Activated CD4-positive, alpha-beta T cell treated with anti-CD3 and anti-CD28 coated beads, Interleukin-2, amount 50 U/mL, for 1 hour (primary cell): ENCODE data around the gene PAQR3.

Experiments
- DNase-seq: peaks from one replicate; pipeline ENCODE4 v3.0.0-alpha.2; 2020

PAQR3 gene

GRCh38 chr4:78938868-78939666 is at the start of gene PAQR3:
Gene PAQR3 (minus strand): TSS chr4:78939438. CDS start chr4:78939224, 214 bp downstream.
- peak; percentile 83 for DNase-seq

DNA sequence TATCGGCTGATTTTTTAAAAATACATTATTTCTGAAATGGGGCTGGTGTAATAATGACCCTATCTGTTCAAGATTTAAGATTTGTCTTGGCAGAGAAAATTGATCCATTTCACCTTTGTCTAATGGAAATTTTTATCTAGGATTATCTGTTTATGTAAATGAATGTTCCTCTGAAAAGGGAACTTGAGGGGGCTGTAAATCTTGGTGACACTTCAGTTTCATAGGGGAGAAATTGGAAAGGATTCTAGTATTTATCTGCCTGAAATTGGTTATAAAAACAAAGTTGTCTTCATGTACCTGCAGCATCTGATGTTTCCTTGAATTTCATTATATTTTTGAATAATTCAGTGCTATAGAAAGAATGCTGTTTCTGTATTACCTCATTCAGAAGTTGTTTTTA is 48.4 kb upstream of the PAQR3 start:
- no peak for DNase-seq

DNA sequence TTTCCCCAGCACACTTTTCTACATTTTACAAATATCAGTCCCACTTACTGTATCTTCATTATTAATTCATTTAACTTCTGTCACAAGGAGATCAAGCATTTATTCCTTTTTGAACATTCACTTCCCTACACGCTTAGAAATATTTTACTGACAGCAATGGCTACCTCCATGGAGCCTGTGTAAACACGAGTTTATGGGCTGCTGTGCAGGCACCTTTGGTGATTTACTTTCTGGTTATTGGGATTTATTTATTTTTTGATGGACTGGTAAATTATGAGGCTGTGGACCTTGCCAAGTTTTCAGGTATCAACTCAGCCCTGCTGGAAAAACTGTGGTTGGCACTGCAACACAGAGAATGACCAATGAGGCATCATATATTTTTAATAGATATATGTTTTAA is 45.4 kb upstream of the PAQR3 start:
- no peak for DNase-seq

DNA sequence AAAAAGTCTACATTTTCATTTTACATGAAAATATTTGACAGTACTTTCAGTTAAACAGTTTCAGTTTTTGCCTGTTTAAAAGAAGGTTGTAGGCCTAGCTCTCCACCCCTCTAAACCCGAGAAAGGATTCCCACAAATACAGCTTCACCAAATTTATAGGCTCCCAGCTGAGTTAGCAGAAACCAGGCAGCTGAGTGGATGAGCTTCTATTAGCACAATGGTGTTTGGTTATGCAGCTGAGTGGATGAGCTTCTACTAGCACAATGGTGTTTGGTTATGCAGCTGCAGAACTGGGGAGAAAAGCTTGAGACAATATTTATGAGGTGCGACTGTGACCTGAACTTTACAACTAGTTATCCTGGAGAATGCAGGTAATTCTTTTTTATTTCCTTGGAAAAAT is 36.6 kb upstream of the PAQR3 start:
- DNase-seq, result no peak

DNA sequence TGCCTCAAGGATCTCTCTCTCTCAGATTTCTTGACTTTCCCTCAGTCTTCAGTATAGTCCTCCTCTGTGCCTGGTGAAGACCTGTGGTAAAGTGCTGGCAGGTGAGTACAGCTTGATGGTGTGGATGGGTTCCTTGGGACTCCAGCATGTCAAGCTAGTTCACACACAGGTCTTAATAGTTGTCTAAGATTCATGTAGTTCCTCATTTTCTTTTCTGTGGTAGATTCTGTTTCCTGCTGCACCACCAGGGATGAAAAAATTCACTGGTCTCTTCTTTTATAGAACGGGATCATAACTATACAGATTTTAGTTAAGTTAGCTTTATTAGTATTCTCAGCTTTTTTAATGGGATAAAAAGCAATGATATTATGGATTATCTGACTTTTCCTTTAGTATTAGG is 32.5 kb upstream of the PAQR3 start:
- DNase-seq, result no peak

GRCh38 chr4:78971326-78971725 is 32.1 kb upstream of the PAQR3 start:
- no peak for DNase-seq

GRCh38 chr4:78962597-78963115 is 23.4 kb upstream of the PAQR3 start:
- no peak for DNase-seq

DNA sequence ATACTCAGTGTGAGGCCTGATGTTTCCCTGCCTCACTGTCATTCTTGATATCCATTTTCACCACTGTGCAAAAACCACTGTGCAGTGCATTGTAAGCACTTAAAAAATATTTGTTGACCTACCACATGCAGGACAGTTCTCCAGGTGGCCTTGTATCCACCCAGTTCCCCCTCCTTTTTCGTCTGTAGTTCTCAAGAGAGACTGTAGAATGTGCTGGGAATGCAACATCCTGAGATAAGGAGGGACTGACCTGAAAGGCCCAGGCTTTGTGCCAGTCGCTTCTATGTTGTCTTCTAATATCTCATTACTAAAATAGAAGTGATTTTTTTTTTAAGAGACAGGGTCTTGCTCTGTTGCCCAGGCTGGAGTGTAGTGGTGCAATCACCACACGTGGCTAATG is 21.7 kb upstream of the PAQR3 start:
- DNase-seq, result no peak

GRCh38 chr4:78956975-78957374 is 17.7 kb upstream of the PAQR3 start:
- DNase-seq, result no peak

DNA sequence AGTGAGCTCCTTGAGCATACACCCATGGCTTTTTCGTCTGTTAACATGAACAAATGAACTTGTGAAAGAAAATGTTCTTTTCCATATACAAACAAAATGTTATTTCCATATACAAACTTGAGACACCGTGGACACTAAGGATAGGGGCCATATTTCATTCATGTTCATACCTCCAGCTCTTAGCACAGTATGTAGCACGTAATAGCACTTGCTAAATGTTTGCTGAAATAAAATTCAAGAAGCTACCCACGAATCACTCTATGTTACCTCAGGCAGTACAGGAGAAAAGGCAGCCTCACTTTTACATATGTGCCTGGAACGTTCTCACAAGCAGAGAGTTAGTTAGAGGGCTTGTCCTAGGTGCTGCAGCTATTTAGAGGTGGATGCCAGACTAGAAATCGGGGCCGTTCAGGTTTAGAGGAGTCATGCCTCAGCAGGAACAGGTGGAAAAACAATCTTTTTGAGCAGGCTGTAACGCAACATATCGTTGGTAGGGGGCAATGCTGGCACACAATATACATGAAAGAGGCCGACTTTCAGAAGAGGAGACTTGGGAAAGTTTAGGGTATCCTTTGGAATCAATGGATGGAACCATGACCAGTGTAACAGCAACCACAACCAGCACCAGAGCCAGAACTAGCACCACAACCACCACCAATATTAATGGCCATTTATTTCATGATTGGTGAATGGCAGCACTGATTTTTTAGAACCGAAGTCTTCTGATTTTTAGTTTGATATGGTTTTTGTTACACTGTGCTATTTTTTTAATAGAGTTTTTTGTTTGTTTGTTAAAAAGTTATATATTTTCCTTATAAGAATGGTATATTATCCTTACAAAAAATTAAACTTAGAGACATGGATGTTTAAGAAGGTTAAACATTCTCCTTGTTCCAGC is 14.8 kb upstream of the PAQR3 start:
- DNase-seq, result no peak

DNA sequence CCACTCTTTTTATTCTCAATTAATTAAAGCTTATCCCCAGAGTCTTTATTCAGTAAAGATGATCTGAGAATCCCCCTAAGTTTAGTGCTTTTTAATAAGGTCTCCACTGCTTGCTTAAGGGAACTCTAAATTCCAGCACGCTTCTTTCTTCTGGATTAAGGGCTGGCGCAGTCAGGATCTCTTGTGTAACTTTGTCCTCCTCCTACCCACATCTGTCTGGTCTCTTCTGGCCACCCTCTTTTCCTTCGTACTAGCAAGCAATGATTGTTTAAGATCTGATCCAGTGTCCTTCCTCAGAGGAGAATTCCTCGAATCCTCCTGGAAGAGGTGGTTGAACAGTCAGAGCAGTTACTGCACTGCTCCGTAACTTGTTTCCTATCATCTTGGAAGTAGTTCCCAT is 14.0 kb upstream of the PAQR3 start:
- no peak for DNase-seq

- DNase-seq, result peak; percentile 14
These were observed 12.7 kb upstream of the PAQR3 start for GRCh38 chr4:78951862-78952472.

DNA sequence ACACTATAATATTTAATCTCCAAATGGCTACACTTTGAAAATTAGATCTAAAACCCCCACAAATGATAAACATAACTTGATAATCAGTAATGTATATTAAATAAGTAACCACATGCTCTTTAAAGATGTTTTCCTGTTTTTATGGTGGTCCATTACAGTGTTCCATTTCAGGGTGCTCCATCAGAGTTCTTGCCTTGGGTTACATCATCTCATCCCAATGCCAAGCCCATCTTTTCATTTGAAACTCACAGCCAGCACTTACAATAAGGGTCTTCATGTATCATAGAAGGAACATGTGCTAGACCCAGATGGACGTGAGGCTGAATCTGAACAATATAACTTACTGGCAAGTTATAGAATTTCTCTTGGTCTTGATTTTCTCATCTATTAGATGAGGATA is 10.5 kb upstream of the PAQR3 start:
- no peak for DNase-seq

DNA sequence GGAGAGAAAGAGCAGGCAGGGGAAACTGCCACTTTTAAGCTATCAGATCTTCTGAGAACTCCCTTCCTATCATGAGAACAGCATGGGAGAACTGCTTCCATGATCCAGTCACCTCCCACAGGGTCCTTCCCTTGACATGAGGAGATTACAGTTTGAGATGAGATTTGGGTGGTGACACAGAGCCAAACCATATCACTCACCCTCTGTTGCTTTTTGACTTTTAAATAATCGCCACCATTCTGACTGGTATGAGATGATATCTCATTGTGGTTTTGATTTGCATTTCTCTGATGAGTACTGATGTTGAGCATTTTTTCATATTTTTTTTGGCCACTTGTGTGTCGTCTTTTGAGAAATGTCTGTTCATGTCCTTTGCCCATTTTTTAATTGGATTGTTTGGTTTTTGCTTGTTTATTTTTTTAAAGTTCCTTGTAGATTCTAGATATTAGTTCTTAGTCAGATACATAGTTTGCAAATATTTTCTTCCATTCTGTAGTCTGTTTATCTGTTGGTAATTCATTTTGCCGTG is 6.5 kb upstream of the PAQR3 start:
- no peak for DNase-seq

GRCh38 chr4:78944381-78944780 is 5.1 kb upstream of the PAQR3 start:
- DNase-seq, result no peak

DNA sequence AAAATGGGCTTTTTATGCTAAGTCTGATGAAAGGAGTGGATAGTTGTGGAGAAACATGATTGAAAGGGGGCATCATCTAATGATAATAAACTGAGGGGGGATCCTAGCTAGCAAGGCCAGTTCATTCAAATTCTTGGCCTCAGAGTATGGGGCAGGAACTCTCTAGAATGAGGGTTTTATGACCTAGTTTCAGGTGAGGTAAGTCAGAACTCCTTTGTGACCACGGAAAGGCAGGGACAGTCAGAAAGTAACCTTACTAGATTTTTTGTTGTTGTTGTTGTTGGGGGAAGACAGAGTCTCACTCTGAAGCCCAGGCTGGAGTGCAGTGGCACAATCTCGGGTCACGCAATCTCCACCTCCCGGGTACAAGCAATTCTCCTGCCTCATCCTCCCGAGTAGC is 1.5 kb upstream of the PAQR3 start:
- DNase-seq, result no peak

GRCh38 chr4:78939667-78940008 is 400 bp upstream of the PAQR3 start:
- no peak for DNase-seq

DNA sequence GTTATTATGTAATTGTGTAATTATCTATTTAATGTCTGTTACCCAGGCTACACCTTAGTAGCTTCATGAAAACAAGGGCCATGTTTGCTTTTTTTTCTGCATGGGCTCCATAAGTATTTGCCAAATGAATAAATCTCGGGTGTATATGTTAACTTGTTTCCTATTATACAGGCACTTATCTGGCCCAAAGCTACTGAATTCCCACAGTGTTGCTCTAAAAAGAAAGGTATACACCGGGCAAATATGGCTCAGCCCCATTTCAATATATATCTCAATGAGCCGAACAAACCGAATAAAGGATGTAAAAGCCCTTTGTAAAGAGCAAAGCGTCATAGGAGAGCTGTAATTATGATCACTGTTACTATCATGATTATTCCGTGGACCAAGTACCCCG is 767 bp downstream of the PAQR3 start:
- DNase-seq, result no peak

DNA sequence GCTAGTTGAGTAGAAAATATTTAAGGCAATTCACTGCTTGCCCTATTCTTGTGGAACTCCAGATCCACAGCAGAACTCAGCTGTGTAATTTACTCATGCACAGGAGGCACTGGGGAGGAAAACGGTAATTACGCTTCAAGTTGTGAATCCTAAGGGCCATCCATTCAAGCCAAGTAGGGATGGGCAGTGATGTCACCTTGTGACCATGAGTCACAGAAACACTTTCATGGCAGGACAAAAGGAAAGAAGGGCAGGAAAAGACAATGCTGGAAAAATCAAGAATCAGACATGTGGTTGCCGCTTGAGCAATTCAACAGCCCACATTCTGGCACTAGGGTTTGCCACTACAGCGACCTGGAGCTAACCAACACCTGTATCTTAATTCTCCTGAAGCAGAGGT is 1.4 kb downstream of the PAQR3 start:
- no peak for DNase-seq

DNA sequence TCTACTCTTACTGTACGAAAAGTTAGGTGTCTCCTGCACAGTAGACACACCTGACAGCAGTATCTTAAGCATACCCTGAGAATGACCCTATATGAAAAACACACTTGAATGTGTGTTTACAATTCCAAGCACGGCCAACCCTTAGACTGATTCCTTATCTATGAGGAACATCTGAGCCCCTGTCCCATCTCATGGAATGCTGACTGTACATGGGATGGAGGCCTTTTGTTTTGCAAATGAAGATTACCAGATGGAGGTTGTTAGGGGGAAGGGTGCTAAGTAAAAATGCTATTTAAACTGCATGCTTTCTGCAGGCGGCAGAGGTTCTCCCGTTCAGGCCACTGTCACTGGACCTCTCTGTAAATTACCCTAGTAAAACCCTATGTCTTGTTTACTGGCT is 2.2 kb downstream of the PAQR3 start:
- no peak for DNase-seq

DNA sequence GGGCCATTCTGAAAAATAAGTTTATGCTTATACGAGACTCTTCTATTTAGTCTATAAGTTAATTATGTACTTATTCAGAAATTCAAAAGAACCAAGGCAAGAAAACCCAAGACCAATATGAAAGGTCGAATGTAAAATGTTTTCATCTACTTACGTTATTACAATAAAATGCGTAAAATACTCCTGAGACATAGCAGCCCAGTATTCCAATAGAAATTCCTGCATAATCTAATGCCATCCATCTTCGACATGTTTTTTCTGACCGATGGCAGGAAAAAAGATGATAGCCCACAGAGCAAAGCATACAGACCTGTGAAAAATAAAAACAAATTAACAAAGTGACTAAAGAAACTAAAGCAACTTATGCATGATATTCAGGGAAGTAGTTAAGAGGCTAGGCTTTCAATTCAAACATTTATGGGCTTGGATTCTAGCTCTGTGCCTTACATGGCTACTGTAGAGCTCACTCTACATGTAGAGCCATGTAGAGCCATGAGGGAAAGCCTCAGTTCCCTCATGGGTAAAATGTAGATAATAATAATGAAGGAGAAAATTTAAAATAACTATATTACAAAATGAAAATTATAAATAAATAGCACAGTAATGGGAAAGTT is 9.1 kb downstream of the PAQR3 start:
- DNase-seq, result no peak

DNA sequence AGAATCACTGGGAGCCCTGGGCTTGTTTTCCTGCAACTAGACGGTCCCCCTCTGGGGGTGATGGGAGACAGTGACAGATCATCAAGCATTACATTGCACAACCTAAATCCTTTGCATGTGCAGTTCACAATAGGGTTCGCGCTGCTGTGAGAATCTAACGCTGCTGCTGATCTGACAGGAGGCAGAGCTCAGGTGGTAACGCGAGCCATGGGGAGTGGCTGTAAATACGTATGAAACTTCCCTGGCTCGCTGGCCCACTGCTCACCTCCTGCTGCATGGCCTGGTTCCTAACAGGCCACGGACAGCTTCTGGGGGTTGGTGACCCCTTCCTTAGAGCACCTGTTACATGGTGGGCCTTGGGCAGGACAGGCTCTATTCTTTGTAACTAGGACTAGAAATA is 10.4 kb downstream of the PAQR3 start:
- DNase-seq, result no peak

DNA sequence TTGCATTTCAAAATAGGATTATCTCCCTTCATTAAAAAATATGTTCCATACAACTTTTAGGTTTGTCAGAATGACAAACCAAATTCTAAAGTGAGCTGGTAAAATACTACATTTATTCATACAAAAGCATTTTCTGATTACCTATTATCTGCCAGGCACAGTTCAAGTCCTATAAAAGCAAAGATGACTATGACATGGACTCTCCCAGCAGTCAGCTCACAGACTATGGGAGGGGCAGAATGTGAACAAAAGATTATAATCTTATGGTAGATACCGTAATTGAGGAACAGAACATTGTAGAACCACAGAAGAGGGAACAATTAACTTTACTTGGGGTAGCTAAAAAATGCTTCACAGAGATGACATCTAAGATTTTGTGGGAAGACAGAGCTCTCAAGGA is 12.4 kb downstream of the PAQR3 start:
- DNase-seq, result no peak
